ENCODE measurements around the gene SPAG9.
A peak's percentile ranks its signal among the peaks of the same experiment; 100 is the strongest.
"Not testable (repeated sequence)": the region's sequence is repeated elsewhere in the genome, so short reads cannot be mapped to it uniquely, and the experiment has no call there.

Gene SPAG9

GRCh38 chr17:50941676-50942048 lies 179.0 kb downstream of the SPAG9 start:
- H3K27me3 ChIP-seq (replicated peaks; ENCODE audit: control insufficient read depth, insufficient read depth, low read length); DNase-seq (ENCODE audit: low read depth); H3K9me3 ChIP-seq (ENCODE audit: control insufficient read depth, low read length); H3K4me1 ChIP-seq (ENCODE audit: control insufficient read depth, insufficient read depth, low read length); H3K9ac ChIP-seq (ENCODE audit: low read length); H3K36me3 ChIP-seq (ENCODE audit: control insufficient read depth, insufficient read depth, low read length, severe bottlenecking); H3K4me3 ChIP-seq (ENCODE audit: low read length): not testable (repeated sequence)

GRCh38 chr17:50939795-50940684 lies 180.6 kb downstream of the SPAG9 start:
- H3K9ac ChIP-seq (ENCODE audit: low read length), result no peak overlapping the region
- H3K36me3 ChIP-seq (ENCODE audit: control insufficient read depth, insufficient read depth, low read length, severe bottlenecking), result no peaks in the 10 kb centered on the region
- H3K4me1 ChIP-seq (ENCODE audit: control insufficient read depth, insufficient read depth, low read length), result no peaks in the 10 kb centered on the region
- no peaks in the 10 kb centered on the region for H3K27me3 ChIP-seq (replicated peaks; ENCODE audit: control insufficient read depth, insufficient read depth, low read length)
- no peaks in the 10 kb centered on the region for H3K9me3 ChIP-seq (ENCODE audit: control insufficient read depth, low read length)
- no peak overlapping the region for H3K4me3 ChIP-seq (ENCODE audit: low read length)
- no peak for DNase-seq (ENCODE audit: low read depth)

GRCh38 chr17:50939542-50939794 lies 181.2 kb downstream of the SPAG9 start:
- no peak overlapping the region for H3K9ac ChIP-seq (ENCODE audit: low read length)
- H3K27me3 ChIP-seq (replicated peaks; ENCODE audit: control insufficient read depth, insufficient read depth, low read length), result no peaks in the 10 kb centered on the region
- no peak overlapping the region for H3K4me3 ChIP-seq (ENCODE audit: low read length)
- no peaks in the 10 kb centered on the region for H3K4me1 ChIP-seq (ENCODE audit: control insufficient read depth, insufficient read depth, low read length)
- DNase-seq (ENCODE audit: low read depth), result no peak
- no peaks in the 10 kb centered on the region for H3K36me3 ChIP-seq (ENCODE audit: control insufficient read depth, insufficient read depth, low read length, severe bottlenecking)
- H3K9me3 ChIP-seq (ENCODE audit: control insufficient read depth, low read length), result no peaks in the 10 kb centered on the region

- no peak overlapping the region for H3K9ac ChIP-seq (ENCODE audit: low read length)
- no peaks in the 10 kb centered on the region for H3K4me1 ChIP-seq (ENCODE audit: control insufficient read depth, insufficient read depth, low read length)
- DNase-seq (ENCODE audit: low read depth), result no peak
- H3K9me3 ChIP-seq (ENCODE audit: control insufficient read depth, low read length), result no peaks in the 10 kb centered on the region
- H3K27me3 ChIP-seq (replicated peaks; ENCODE audit: control insufficient read depth, insufficient read depth, low read length), result no peaks in the 10 kb centered on the region
- H3K4me3 ChIP-seq (ENCODE audit: low read length), result no peak overlapping the region
- no peaks in the 10 kb centered on the region for H3K36me3 ChIP-seq (ENCODE audit: control insufficient read depth, insufficient read depth, low read length, severe bottlenecking)
These were observed 181.7 kb downstream of the SPAG9 start for GRCh38 chr17:50938821-50939541.

- Histone ChIP-seq H3K4me3 (ENCODE audit: low read length) (no peak overlapping the region), H3K9ac (ENCODE audit: low read length) (no peak overlapping the region), H3K27me3 (replicated peaks; ENCODE audit: control insufficient read depth, insufficient read depth, low read length) (no peaks in the 10 kb centered on the region), H3K4me1 (ENCODE audit: control insufficient read depth, insufficient read depth, low read length) (peaks cover 24% of the 10 kb centered on the region), H3K9me3 (ENCODE audit: control insufficient read depth, low read length) (no peaks in the 10 kb centered on the region), H3K36me3 (ENCODE audit: control insufficient read depth, insufficient read depth, low read length, severe bottlenecking) (no peaks in the 10 kb centered on the region)
- no peak for DNase-seq (ENCODE audit: low read depth)
These were observed 184.7 kb downstream of the SPAG9 start for GRCh38 chr17:50935996-50936266.

- Histone ChIP-seq H3K36me3 (ENCODE audit: control insufficient read depth, insufficient read depth, low read length, severe bottlenecking) (no peaks in the 10 kb centered on the region), H3K4me3 (ENCODE audit: low read length) (no peak overlapping the region), H3K4me1 (ENCODE audit: control insufficient read depth, insufficient read depth, low read length) (peaks cover 26% of the 10 kb centered on the region), H3K9me3 (ENCODE audit: control insufficient read depth, low read length) (no peaks in the 10 kb centered on the region), H3K27me3 (replicated peaks; ENCODE audit: control insufficient read depth, insufficient read depth, low read length) (no peaks in the 10 kb centered on the region), H3K9ac (ENCODE audit: low read length) (no peak overlapping the region)
- DNase-seq (ENCODE audit: low read depth), result no peak
These were observed 185.3 kb downstream of the SPAG9 start for GRCh38 chr17:50935221-50935995.

GRCh38 chr17:50934672-50935220 lies 185.9 kb downstream of the SPAG9 start:
- Histone ChIP-seq H3K4me3 (ENCODE audit: low read length) (no peak overlapping the region), H3K36me3 (ENCODE audit: control insufficient read depth, insufficient read depth, low read length, severe bottlenecking) (no peaks in the 10 kb centered on the region), H3K27me3 (replicated peaks; ENCODE audit: control insufficient read depth, insufficient read depth, low read length) (no peaks in the 10 kb centered on the region), H3K9me3 (ENCODE audit: control insufficient read depth, low read length) (no peaks in the 10 kb centered on the region), H3K4me1 (ENCODE audit: control insufficient read depth, insufficient read depth, low read length) (peaks cover 26% of the 10 kb centered on the region), H3K9ac (ENCODE audit: low read length) (no peak overlapping the region)
- no peak for DNase-seq (ENCODE audit: low read depth)

GRCh38 chr17:50934161-50934560 lies 186.5 kb downstream of the SPAG9 start:
- Histone ChIP-seq H3K27me3 (replicated peaks; ENCODE audit: control insufficient read depth, insufficient read depth, low read length) (no peaks in the 10 kb centered on the region), H3K36me3 (ENCODE audit: control insufficient read depth, insufficient read depth, low read length, severe bottlenecking) (no peaks in the 10 kb centered on the region), H3K4me3 (ENCODE audit: low read length) (no peak overlapping the region), H3K9me3 (ENCODE audit: control insufficient read depth, low read length) (no peaks in the 10 kb centered on the region), H3K4me1 (ENCODE audit: control insufficient read depth, insufficient read depth, low read length) (peaks cover 27% of the 10 kb centered on the region), H3K9ac (ENCODE audit: low read length) (no peak overlapping the region)
- no peak for DNase-seq (ENCODE audit: low read depth)

- peak; percentile 92 for DNase-seq (ENCODE audit: low read depth)
These were observed 189.3 kb downstream of the SPAG9 start for GRCh38 chr17:50931144-50931908.

GRCh38 chr17:50928646-50929045 lies 192.0 kb downstream of the SPAG9 start:
- H3K9me3 ChIP-seq (ENCODE audit: control insufficient read depth, low read length), result no peaks in the 10 kb centered on the region
- H3K4me1 ChIP-seq (ENCODE audit: control insufficient read depth, insufficient read depth, low read length), result peaks cover 40% of the 10 kb centered on the region
- DNase-seq (ENCODE audit: low read depth), result no peak
- no peaks in the 10 kb centered on the region for H3K36me3 ChIP-seq (ENCODE audit: control insufficient read depth, insufficient read depth, low read length, severe bottlenecking)
- peaks cover 6% of the 10 kb centered on the region for H3K27me3 ChIP-seq (replicated peaks; ENCODE audit: control insufficient read depth, insufficient read depth, low read length)
- no peak overlapping the region for H3K9ac ChIP-seq (ENCODE audit: low read length)
- H3K4me3 ChIP-seq (ENCODE audit: low read length), result no peak overlapping the region

More at GRCh38 chr17:50931144-50931908, 189.3 kb downstream of the SPAG9 start:
- H3K27me3 ChIP-seq (replicated peaks; ENCODE audit: control insufficient read depth, insufficient read depth, low read length), result no peaks in the 10 kb centered on the region
- no peaks in the 10 kb centered on the region for H3K9me3 ChIP-seq (ENCODE audit: control insufficient read depth, low read length)
- H3K4me3 ChIP-seq (ENCODE audit: low read length), result peak overlapping the region; percentile 79
- H3K4me1 ChIP-seq (ENCODE audit: control insufficient read depth, insufficient read depth, low read length), result peaks cover 33% of the 10 kb centered on the region
- H3K36me3 ChIP-seq (ENCODE audit: control insufficient read depth, insufficient read depth, low read length, severe bottlenecking), result no peaks in the 10 kb centered on the region
- H3K9ac ChIP-seq (ENCODE audit: low read length), result peak overlapping the region; percentile 83
